SU-DHL-6 (cell line): ENCODE data around the gene WDR33.

Experiments
- H2AFZ ChIP-seq: fragments of 200-600 bp; sonication (generic); 2 replicates; pipeline ENCODE4 v1.6.1; 2014; ENCODE audit warnings: low read depth, mild to moderate bottlenecking, moderate library complexity, mixed read lengths, antibody characterized with exemption, low read length; ENCODE audit not compliant: severe bottlenecking
- H3F3A ChIP-seq: fragments of 200-600 bp; shearing (Covaris generic); 2 replicates; pipeline ENCODE4 v1.6.0; 2016; ENCODE audit warnings: antibody characterized with exemption, mild to moderate bottlenecking; ENCODE audit not compliant: insufficient read depth
- H3K27ac ChIP-seq: fragments of 200-600 bp; sonication (generic); 2 replicates; pipeline ENCODE4 v1.5.1; 2016; ENCODE audit warnings: low read depth, mild to moderate bottlenecking, low read length, moderate library complexity, mixed read lengths
- H3K27me3 ChIP-seq: fragments of 200-600 bp; sonication (generic), shearing (Covaris generic); 2 replicates; pipeline ENCODE4 v1.6.0; 2014; ENCODE audit warnings: mild to moderate bottlenecking, low read length
- H3K36me3 ChIP-seq: fragments of 200-600 bp; sonication (generic); 2 replicates; pipeline ENCODE4 v1.6.1; 2014; ENCODE audit warnings: mild to moderate bottlenecking, low read length, mixed read lengths
- H3K4me2 ChIP-seq: fragments of 300-600, 200-600 bp; shearing (Covaris generic), sonication (generic); 2 replicates; pipeline ENCODE4 v1.6.0; 2014; ENCODE audit warnings: low read length, low read depth, mild to moderate bottlenecking; ENCODE audit not compliant: poor library complexity, severe bottlenecking
- H3K4me3 ChIP-seq: fragments of 200-600 bp; sonication (generic); 2 replicates; pipeline ENCODE4 v1.5.1; 2014; ENCODE audit warnings: antibody characterized with exemption, low read length, mild to moderate bottlenecking, mixed read lengths; ENCODE audit not compliant: insufficient read depth, poor library complexity, severe bottlenecking
- H3K79me2 ChIP-seq: fragments of 200-600 bp; sonication (generic); 2 replicates; pipeline ENCODE4 v1.6.1; 2014; ENCODE audit warnings: mild to moderate bottlenecking, low read length, moderate library complexity; ENCODE audit not compliant: insufficient read depth
- H3K9ac ChIP-seq: fragments of 200-600 bp; sonication (generic); 2 replicates; pipeline ENCODE4 v1.7.0; 2014; ENCODE audit warnings: mild to moderate bottlenecking, low read length
- H3K9me2 ChIP-seq: fragments of 200-600 bp; sonication (generic); replicated peaks from 2 replicates; pipeline ENCODE4 v1.6.1; 2014; ENCODE audit warnings: low read length; ENCODE audit not compliant: insufficient read depth
- H3K9me3 ChIP-seq: fragments of 200-600 bp; sonication (generic); 2 replicates; pipeline ENCODE4 v1.6.1; 2014; ENCODE audit warnings: low read length, mixed read lengths; ENCODE audit not compliant: insufficient read depth
- H4K20me1 ChIP-seq: fragments of 200-600 bp; sonication (generic); 2 replicates; pipeline ENCODE4 v1.6.1; 2014; ENCODE audit warnings: low read depth, mild to moderate bottlenecking, antibody characterized with exemption, low read length, moderate library complexity, mixed read lengths
- CTCF ChIP-seq: fragments of 200-600 bp; sonication (generic); IDR thresholded peaks from one replicate; pipeline ENCODE4 v1.5.1; 2017; ENCODE audit warnings: antibody characterized with exemption, mild to moderate bottlenecking, low read length, moderate library complexity; ENCODE audit not compliant: insufficient read depth, poor library complexity, severe bottlenecking
- EZH2phosphoT487 ChIP-seq: fragments of 200-600 bp; sonication (generic), shearing (Covaris generic); conservative IDR thresholded peaks from 2 replicates; pipeline ENCODE4 v1.6.1; 2018; ENCODE audit warnings: mild to moderate bottlenecking, antibody characterized with exemption, low read length, moderate library complexity, mixed read lengths

The WDR33 gene

GRCh38 chr2:127702395-127703009 lies 108.5 kb downstream of the WDR33 start:
- H3K9ac ChIP-seq: peak overlapping the region; percentile 68
- peak overlapping the region; percentile 84 for H3K27ac ChIP-seq
- no peaks in the 10 kb centered on the region; the same call in 1 of the 2 replicates for H3K36me3 ChIP-seq
- peak overlapping the region; percentile 64 for H3K4me3 ChIP-seq
- peaks cover 21% of the 10 kb centered on the region for H3K79me2 ChIP-seq
- no peaks in the 10 kb centered on the region for H3K9me2 ChIP-seq
- H3K27me3 ChIP-seq: no peaks in the 10 kb centered on the region
- peak overlapping the region; percentile 70 for H3K4me2 ChIP-seq
- no peaks in the 10 kb centered on the region for H3K9me3 ChIP-seq
- no peak overlapping the region for H2AFZ ChIP-seq
- TF ChIP-seq CTCF (no peak), EZH2phosphoT487 (no peak)
- H3F3A ChIP-seq: peaks cover 54% of the 10 kb centered on the region
- peaks cover 8% of the 10 kb centered on the region; the same call in 1 of the 2 replicates for H4K20me1 ChIP-seq

GRCh38 chr2:127701651-127702394 lies 109.1 kb downstream of the WDR33 start:
- Histone ChIP-seq H2AFZ (peak overlapping the region; percentile 82), H3K9me2 (no peaks in the 10 kb centered on the region), H3K27ac (peak overlapping the region; percentile 84), H3K4me3 (peak overlapping the region; percentile 64), H3K79me2 (peaks cover 21% of the 10 kb centered on the region), H4K20me1 (peaks cover 8% of the 10 kb centered on the region; the same call in 1 of the 2 replicates), H3K4me2 (peak overlapping the region; percentile 70), H3K9ac (peak overlapping the region; percentile 68), H3K36me3 (no peaks in the 10 kb centered on the region; the same call in 1 of the 2 replicates), H3K27me3 (no peaks in the 10 kb centered on the region), H3F3A (peaks cover 49% of the 10 kb centered on the region), H3K9me3 (no peaks in the 10 kb centered on the region)
- TF ChIP-seq CTCF (no peak), EZH2phosphoT487 (no peak)

GRCh38 chr2:127701193-127701650 lies 109.7 kb downstream of the WDR33 start, which contains the start of gene SFT2D3:
Gene SFT2D3 (plus strand): TSS chr2:127701497. CDS start chr2:127701529, 32 bp downstream.
- H4K20me1 ChIP-seq: peaks cover 8% of the 10 kb centered on the region; the same call in 1 of the 2 replicates
- peak within 1 kb of the TSS; percentile 84 for H3K27ac ChIP-seq
- no peaks in the 10 kb centered on the region for H3K9me3 ChIP-seq
- peak within 1 kb of the TSS; percentile 68 for H3K9ac ChIP-seq
- no peaks in the 10 kb centered on the region for H3K27me3 ChIP-seq
- peaks cover 21% of the 10 kb centered on the region for H3K79me2 ChIP-seq
- peak within 1 kb of the TSS; percentile 82 for H2AFZ ChIP-seq
- no peaks in the 10 kb centered on the region for H3K9me2 ChIP-seq
- H3K4me3 ChIP-seq: peak within 1 kb of the TSS; percentile 64
- peaks cover 48% of the 10 kb centered on the region for H3F3A ChIP-seq
- TF ChIP-seq EZH2phosphoT487: no peak
- TF ChIP-seq CTCF: no peak
- H3K36me3 ChIP-seq: no peaks in the 10 kb centered on the region; the same call in 1 of the 2 replicates
- peak within 1 kb of the TSS; percentile 70 for H3K4me2 ChIP-seq
